Right lobe of liver (tissue), 4 donors: ENCODE data around the gene BUD13.

ENCODE experiments used
- POLR2A ChIP-seq: fragments of 450-650 bp; IDR thresholded peaks from one replicate; pipeline ENCODE4 v1.6.1; 2017; ENCODE audit warnings: antibody characterized with exemption, mild to moderate bottlenecking
- TF ChIP-seq, protein P1 (sequence below), 4 donors: fragments of 200-600 bp in 3 of 4; fragments of 450-650 bp in 1 of 4; IDR thresholded peaks; one replicate each; pipeline versions ENCODE4 v1.5.1 to v1.8.0; 2016 to 2022; ENCODE audit warnings: antibody characterized with exemption in 4 of 4, mild to moderate bottlenecking in 2 of 4
- donor health status: DM: no; HTN: no; CAD: no.
- donor health status: DM: no; HTN: no; CAD: no.
- donor health status: DM: no; HTN: yes; CAD: no.

DNA sequence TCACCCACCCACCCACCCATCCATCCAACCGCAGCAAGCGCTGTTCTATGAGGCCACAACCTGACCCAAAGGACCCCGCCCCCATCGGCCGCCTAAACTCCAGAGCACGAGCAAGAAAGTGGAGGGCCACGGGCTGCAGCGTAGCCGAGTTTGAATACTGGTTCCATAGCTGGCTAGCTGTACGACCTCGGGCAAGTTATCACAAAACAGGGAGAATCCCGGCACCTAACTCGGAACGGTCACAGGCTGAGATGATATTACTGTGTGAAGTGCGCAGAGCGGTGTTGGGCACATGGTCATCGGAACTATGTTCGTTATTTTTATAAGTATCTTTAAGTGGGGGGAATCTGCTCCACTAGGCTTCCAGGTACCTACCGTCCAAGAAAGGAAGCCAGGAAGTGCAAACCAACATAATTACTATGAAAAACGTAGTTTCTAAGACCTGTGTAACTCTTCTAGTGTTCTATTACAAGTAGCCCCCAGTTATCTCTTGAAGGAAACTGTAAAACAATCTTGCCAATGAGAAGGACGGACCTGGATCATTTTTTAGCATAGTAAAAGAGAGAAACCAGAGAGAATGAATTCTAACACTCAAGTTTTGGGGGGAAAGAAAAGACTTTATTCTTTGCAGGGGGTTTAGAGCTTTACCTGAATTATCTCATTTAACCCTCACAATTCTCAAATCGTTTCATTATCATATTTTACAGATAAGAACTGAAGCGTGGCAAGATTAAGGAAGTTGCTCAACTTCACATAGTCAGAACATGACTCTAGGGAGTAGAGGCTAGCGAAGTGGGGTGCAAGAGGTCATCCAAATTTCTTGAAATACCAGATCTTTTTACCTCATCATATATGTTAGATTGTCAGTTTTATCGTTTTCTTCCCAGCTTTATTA lies 663 bp upstream of the BUD13 start:
- TF ChIP-seq, protein P1, sequence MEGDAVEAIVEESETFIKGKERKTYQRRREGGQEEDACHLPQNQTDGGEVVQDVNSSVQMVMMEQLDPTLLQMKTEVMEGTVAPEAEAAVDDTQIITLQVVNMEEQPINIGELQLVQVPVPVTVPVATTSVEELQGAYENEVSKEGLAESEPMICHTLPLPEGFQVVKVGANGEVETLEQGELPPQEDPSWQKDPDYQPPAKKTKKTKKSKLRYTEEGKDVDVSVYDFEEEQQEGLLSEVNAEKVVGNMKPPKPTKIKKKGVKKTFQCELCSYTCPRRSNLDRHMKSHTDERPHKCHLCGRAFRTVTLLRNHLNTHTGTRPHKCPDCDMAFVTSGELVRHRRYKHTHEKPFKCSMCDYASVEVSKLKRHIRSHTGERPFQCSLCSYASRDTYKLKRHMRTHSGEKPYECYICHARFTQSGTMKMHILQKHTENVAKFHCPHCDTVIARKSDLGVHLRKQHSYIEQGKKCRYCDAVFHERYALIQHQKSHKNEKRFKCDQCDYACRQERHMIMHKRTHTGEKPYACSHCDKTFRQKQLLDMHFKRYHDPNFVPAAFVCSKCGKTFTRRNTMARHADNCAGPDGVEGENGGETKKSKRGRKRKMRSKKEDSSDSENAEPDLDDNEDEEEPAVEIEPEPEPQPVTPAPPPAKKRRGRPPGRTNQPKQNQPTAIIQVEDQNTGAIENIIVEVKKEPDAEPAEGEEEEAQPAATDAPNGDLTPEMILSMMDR (IDR thresholded peaks at IDR 0.05): no peak
- no peak for TF ChIP-seq POLR2A
